COR-L47 (cell line): ENCODE measurements around the gene TMEM220.
"Not testable (repeated sequence)": the region's sequence is repeated elsewhere in the genome, so short reads cannot be mapped to it uniquely, and the experiment has no call there.

Experiments used
- DNase-seq: peaks from one replicate; lab custom pipeline; 2025; lab: John Stamatoyannopoulos, UW

TMEM220 gene

DNA sequence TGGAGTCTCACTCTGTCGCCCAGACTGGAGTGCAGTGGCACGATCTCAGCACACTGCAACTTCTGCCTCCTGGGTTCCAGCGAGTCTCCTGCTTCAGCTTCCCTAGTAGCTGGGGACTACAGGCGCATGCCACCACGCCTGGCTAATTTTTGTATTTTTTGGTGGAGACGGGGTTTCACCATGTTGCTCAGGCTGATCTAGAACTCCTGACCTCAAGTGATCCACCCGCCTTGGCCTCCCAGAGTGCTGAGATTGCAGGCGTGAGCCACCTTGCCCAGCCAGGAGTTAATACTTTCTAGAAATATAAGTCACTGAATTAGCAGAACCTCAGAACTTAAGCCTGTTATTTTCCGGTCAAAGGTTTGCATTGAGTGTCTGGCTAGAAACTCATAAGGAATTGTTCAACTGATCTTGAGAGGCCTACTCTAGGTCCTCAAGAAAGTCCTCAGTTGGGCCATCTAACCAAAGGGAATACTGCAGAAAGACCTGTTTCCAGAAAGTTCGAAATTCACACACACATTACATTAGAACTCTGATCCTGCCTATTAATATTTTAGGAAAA lies 1.4 kb downstream of the TMEM220 start:
- DNase-seq = no peak

DNA sequence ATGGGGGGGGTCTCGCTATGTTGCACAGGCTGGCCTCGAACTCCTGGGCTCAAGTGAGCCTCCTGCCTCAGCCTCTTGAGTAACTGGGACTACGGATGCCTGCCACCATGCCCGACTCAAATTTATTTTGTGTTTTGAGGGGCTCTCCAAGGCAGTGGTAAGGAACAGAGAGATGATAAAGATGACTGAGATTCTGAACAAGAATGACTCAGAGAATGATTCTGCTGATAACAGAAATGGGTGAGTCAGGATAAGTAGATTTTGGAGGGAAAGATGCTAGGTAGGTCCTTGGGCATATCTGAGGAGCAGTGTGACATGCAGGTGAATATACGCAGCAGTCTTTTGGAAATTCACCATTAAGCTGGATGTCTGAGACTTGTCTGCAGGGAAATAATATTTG lies 2.6 kb downstream of the TMEM220 start:
- no peak for DNase-seq

DNA sequence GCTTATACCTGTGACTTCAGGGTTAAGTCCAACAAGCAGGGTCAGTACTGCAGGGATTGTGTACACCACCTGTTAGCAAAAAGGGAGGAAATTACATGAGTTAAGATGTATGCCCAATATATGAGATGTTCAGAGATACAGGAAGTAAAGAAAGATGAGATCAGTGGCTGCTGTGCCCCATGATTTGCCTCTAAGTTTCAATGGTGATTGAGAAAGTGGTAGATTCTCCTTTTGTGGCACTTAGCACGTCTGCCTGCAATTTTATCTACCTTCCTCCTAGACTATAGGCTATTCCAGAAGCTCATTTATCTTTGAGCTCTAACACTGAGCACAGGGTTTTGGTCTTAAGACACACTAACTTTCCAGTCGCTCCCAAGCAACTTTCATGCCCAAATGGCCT lies 3.6 kb downstream of the TMEM220 start:
- DNase-seq = no peak

DNA sequence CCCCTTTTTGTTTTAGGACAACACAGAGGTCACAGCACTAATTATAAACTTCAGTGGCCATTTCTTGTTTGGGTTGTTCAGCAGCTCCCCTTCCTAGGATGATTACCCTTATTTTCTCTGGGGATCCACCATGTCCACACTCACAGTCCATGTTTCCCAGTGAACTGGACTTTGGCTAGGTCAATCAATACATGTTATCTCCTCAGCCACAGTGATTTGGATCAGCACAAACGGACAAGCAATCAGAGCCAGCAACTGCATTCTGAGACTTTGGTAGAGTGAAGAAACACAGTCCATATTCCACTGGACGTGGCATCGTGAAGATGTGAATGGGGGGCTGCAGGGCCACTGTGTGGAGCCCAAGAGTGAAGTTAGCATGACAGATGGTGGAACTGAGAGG lies 4.6 kb downstream of the TMEM220 start:
- no peak for DNase-seq

DNA sequence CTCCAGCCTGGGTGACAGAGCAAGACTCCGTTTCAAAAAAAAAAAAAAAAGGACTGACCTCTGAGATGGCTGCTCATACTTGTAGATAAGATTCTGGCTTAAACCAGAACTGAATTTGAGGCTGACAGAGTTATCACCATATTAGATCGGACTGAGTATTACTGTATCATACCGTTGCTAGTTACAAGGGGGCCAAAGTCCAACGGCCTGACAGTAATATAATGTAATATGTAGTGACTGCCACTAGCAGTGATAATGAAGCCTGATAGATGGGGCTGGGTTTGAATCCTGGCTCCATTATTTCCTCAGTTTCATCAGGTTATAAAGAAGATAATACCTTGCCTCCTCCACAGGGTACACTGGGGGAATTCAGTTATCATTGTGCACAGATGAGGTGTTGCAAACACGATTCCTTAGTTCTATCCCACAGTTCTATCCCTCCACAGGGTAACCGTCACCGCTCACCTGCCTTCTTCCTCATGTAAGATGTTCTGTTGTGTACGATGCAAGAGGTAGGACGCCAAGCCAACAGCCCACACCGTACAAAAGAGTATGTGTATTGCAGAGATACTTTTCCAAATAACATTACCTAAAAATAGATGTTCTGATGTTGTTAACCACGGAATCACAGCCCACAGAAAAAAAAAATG lies 5.2 kb downstream of the TMEM220 start:
- DNase-seq = no peak

DNA sequence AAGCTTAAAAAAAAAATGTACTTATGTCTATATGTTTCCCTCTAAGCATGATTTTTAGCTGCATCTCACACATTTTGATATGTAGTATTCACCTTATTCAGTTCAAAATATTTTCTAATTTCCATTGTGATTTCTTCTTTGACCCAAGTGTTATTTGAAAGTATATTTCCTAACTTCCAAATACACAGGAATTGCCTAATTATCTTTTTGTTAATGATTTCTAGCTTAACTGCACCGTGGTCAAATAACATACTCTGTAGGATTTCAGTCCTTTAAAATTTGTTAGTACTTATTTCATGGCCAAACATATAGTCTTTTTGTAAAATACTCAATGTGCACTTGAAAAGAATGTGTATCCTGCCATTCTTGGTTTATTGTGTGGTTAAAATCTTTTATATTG lies 11.3 kb downstream of the TMEM220 start:
- no peak for DNase-seq

DNA sequence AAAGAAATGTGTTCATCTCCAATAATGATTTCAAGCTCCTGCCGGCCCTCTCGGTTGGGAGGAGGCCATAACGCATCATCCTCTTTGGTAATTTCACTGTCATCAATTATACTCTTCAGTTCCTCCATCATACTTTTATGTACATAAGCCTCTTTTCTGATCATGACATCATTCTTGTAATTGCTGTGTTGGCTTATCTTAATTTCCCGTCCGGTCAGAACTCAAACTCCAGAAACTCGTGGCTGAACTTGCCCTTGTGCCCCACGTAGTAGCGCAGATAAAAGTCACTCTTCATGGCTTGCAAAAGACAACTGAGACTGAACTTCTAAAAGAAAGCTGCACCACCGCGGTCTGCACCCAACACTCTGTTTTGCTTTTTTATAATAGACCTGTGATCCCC lies 13.6 kb downstream of the TMEM220 start:
- no peak for DNase-seq

DNA sequence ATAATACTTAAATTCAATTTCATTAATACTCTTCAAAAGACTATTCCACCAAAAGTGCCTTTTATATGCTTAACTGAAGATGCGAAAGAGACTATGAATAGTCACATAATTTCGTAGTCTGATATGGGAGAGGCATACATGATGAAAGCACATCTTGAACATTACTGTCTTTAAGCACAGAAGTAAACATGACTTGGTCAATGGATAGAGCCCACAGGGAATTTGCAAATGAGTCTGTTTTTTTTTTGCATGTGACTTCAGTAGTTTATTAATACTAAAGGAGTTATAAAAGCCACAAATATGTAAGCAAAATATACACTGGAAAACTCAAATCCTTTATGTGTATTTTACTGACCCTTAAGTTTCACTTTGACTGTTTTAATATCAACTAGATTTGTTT lies 16.5 kb downstream of the TMEM220 start:
- no peak for DNase-seq

DNA sequence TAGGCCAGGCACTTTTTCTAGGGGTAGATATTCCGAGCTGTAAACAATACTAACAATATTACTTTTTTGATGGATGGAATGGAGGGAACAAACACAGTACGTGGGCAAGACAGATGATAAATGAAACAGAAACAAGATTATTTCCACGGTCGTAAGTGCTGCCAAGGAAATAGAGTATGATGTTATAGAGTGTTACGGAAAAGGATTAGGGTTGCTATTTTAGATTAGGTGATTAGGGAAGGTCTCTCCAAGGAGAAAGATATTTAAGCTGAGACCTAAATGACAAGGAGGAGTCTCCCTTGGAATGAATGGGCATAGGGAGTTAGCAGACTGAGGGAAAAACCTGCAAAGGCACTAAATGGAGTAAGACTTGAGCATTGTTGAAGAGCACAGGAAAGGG lies 24.1 kb downstream of the TMEM220 start:
- DNase-seq = no peak

DNA sequence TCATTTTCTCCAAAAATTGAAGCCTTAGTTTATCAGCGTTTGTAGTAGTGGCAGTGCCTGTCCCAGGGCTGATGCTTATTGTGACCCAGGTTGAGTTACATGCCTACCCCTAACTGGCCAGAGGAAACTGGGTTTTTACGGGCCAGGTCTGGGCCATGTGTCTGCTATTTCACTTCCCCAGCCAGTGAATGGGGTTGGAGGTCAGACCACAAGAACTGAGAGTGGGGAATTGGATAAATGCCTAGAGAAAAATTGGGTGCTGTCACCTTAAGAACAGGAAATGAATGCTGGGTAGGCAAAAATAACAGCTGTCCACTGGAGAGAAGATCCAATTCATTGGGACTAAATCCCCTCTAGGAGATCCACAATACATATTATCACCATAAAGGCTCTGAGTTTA lies 27.2 kb downstream of the TMEM220 start:
- DNase-seq = no peak

DNA sequence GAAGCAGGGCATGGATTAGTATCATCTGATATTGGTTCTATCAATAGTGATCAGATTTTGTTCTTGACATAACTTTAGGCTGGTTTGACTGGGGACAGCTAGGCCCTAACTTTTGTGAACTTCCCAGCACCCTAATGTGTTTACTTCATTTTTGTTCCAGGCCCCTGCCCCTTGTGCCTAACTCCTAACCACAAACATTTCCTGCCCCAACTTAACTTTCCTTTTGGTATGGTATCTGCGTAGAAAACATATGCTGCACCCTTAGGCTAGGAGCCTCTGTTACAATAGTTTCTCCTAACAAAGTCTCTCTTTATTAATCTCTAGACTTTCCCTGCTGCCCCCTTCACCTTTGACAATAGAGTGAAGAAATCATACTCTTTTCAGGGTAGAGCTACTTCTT lies 30.0 kb downstream of the TMEM220 start:
- no peak for DNase-seq

DNA sequence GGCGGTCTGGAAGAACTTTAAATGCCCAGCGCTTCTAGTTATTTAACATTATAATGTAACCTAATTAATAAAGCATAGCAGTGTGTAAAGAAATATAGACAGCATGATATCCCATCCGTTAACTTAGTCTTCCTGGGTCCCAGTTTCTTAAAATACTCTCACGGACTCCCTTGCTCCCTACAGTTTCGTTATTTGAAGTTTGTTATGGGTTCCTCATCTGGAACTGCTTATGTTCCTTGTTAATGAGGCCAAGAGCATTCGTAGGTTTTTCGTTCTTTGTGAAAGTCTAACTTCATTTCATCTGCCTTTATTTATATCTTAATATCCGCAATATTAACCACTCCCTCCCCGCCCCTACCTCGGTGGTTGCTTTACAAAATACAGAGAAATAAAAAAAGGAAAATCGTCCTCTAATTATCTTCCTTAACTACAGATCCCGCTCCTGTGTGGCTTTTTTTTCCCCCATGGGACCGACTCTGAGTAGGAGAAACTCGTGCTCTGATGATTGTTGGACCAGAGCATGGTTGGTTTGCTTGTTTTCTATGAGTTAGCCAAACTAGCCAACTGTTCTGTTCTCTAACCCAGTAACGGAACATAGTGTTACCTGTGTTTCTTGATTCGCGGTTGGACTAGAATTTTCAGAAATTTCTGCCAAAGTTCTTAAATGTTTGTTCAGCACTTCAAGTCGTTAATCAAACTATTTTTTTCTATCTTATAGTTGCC lies 31.6 kb downstream of the TMEM220 start:
- no peak for DNase-seq

DNA sequence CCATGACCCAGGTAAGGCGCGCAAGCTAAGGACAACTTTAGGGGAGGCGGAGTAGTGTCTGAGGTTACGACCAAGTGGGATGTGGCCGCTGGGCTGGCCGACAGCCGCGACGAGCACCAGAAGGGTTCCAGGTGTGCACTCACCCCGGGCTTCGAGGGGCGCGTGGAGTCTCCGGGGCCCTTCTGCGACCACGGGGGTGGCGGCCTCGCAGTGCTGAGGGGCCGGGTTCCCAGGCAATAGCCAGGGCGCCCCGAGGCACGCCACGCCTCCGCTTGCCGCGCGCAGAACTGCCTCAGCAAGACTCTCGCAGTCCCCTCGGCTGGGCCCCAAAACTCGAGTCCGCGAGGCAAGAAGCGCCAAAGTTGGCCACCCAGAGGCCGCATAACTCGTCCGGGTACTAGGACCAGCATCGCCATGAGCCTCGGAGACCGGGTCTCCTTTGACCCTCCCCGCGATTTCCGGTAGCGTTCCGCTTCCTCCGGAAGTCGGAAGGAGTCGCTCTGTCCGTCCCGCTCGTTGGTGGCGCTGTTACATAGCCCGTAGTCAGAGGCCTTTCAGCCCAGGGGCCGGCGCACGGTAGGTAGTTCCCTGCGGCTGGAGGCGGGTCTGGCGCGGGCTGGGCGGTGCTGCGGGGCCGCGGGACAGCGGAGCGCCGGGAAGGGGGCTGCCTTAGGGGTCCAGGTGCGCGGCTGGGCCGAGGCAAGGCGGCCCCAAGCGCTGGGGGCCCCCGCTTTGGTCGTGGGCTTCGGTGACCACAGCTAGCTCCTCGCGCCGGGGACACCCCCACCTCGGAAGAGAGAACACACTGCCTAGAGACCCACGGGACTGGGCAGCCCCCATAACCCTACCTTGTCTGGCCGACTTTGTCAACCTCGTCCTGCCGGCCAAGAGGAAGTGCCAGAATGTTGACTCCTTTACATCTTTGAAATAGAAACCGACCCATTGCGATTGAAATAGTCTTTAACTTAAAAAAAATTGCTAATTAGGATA lies 32.4 kb downstream of the TMEM220 start, which contains the start of the genes ADPRM and SCO1:
TSS of gene ADPRM (plus strand) at position 503 of the 990 bp plus-strand sequence. CDS start 7,333 bp downstream, outside the sequence.
TSS of gene SCO1 (minus strand) at position 442 of the 990 bp plus-strand sequence. CDS start at position 416, 26 bp downstream.
- peak; percentile 70 for DNase-seq

DNA sequence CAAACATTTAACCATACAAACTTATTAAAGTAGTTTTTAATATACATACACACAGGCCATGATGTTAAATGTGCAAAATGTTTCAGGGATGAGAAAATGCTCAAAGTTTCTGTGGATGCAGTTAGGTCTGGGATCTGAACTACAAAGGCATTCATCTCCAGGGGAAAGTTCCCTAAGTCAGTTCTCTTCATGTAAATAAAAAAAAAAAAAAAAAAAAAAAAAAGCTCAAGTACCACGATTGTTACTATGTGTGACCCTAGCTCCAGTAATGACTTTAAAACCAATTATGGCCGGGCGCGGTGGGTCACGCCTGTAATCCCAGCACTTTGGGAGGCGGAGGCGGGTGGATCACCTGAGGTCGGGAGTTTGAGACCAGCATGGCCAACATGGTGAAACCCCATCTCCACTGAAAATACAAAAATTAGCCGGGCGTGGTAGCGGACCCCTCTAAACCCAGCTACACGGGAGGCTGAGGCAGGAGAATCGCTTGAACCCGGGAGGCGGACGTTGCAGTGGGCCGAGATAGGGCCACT lies 33.9 kb downstream of the TMEM220 start:
- DNase-seq = not testable (repeated sequence)

DNA sequence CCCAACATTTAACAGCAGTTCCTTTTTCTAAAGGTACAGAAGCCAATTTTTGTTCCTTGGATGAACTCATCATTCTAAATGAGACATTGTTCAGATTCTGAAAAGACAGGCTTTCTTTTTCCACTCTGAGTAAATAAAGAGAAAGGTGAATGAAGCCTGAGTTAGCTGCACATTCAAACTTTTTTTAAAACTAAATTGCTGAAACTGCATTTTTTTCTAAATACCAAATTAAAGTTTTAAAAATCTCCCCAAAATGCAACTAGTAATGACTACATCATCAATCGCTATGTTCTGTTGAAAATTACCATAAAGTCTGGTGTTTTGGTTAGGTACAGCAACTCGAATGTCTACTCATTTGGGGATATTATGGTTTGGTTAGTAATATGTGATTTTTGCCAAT lies 42.3 kb downstream of the TMEM220 start:
- DNase-seq = no peak

DNA sequence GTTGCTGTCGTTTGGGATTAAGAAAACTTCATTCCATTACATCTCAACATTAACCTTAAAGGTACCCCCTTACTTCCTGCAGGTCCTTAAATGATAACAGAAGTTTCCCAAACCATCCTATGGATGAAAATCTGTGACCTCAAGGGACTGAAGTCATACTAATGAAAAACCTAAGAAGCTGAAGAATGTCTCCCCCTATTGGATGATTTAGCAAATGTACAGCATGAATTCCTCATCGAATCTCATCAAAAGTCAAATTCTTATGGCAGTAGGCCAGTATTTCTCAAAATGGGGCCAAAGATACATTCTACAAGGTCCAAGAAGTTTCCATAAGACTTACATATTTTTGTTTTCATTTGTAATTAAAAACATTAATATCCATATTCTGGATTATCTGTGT lies 46.0 kb downstream of the TMEM220 start:
- no peak for DNase-seq

DNA sequence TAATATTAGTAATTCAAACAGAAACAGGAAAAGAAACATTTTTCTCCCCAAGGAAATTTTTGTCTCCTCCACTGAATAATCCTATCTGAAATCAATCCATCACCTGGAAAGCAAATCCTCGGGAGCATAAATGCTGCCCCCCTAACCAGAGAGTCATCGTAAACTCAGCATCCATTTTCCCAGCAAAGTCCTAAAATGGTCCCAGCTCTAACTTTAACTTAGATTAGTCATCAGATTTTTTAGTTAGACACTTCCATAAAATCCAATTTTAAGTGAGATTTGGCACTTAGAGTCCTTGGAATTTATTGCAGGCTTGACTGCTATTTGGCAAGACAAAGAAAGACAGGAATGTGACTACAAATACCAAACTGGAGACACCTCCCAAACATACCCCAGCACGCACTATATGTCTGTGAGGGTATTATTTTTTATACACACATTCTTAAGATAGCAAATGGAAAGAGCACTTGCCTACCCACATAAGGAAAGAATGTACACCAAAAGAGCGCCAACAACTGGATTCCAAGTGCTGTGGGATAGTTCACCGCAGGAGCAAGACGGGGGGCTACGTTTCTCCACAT lies 47.9 kb downstream of the TMEM220 start:
- DNase-seq = no peak

DNA sequence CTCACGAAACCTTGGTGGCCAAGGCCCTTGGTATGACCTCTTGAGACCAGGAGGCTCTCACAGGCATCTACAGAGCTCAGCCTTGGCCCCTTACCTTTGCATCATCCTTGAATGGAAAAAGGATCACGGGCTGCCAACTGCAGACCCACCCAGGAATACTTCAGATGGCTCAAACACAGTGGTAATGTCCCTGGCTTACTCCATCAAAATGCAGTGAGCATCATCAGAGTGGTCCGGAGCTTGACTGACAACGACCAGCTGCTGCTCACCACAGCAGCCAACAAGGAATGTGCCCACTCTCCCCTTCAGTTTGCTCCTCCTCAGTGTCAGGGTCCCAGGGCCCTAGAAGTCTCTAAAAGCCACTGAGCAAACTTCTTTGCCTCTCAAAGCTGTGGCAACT lies 55.1 kb downstream of the TMEM220 start:
- DNase-seq = no peak

DNA sequence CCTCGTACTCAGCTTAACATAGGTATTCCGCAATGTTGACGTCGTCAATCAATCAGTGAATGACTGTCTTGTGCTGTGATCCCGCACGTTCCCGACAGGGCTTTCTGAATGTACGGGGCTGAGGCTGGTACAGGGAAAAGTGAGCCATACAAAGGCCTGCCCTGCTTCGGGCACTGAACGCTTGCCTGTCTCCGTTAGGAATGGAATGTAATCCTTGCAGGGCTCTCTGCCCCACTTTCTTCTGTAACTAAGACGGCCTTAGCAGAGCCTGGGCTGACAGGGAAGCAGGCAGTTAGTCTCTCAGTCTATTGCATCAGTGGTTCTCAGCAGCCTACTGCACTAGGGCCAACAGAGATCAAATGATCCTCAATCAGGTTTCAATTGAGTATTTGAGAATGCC lies 56.5 kb downstream of the TMEM220 start:
- DNase-seq = no peak

DNA sequence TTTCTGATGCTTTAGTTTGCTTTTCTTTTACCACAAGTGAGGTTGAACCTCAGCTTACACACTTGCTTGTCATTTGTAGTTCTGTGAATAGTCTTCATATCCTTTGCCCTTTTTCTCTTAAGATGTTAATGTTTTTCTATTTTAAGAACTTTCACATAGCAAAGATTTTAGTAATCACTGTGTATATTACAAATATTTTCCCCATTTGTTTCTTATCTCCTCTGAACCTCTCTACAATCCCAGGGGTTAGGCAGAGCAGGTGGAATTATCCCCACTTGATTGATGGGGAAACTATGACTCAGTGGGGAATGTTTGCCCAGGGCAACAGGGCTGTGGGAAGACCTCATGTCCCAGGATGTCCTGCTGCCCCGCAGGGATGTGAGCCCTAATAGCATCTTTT lies 61.0 kb downstream of the TMEM220 start:
- no peak for DNase-seq

DNA sequence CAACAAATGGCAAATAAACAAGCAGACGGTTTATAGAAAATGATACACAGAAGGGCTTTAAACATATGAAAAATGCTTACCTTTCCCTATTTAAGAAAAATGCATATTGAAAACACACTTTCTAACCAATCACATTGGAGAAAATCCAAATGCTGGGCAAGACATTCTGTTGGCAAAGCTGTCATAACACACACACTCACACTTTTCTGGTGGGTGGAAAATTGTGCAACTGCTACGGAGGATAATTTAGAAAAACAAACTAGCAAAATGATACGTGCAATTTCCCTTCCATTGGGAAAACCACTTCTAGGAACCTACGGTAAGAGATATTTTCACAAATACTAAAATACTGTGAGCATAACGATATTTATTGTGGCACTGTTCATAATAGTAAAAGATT lies 62.9 kb downstream of the TMEM220 start:
- no peak for DNase-seq

DNA sequence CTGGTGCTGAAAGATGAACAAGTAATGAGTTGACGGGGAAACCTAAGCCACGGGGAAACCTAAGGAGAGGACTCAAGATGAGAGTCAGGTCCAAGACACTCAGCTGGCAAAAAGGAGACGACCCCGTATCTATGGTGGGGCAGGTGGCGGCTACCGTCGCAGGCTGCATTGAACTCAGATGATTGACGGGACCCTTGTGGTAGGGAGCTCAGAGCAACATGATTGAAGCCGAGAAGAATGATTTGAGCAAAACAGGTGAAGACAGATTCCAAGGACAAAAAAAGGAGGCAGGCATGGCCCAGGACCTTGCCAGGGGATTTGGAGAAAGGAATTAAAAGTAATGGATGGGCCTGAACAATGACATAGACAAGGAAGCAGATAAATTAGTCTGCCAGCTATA lies 65.3 kb downstream of the TMEM220 start:
- DNase-seq = no peak
